PC-3 (cell line): Measurements from ENCODE around the gene CASP8AP2. TPM values are rescaled to one million over a fixed set of nuclear protein-coding genes. Genes with fewer than 3 reads are reported as not detected.

Source experiments
- ATAC-seq: fragments of 200-7000 bp; cut with Tn5 transposase; 2 replicates; pipeline ENCODE4 v1.9.1; 2020; ENCODE audit warnings: mild to moderate bottlenecking, moderate library complexity
- BruUV-seq: library from RNA; stranded (reverse); fragments of 400-500 nt; replicated peaks from 2 replicates; lab custom pipeline; 2021; lab: Mats Ljungman, UMichigan
- CTCF ChIA-PET: fragments of 300-600 bp; sonication (Branson Sonifier 250); formaldehyde crosslinking; loops from one replicate; lab custom pipeline; 2022; ENCODE audit warnings: antibody characterized with exemption; lab: Charles Lee
- POLR2A ChIA-PET: fragments of 300-600 bp; sonication (Branson Sonifier 250); formaldehyde crosslinking; loops from one replicate; lab custom pipeline; 2022; ENCODE audit warnings: antibody characterized with exemption; ENCODE audit not compliant: unreplicated experiment; lab: Charles Lee
- DNase-seq: peaks from one replicate; pipeline ENCODE4 v3.0.0-alpha.2; 2015
- H2AFZ ChIP-seq: fragments of 300-600 bp; sonication (generic); 2 replicates; pipeline ENCODE4 v1.6.0; 2016; ENCODE audit warnings: antibody characterized with exemption, low read length
- H3F3A ChIP-seq: fragments of 300-600 bp; sonication (generic); one replicate; pipeline ENCODE4 v1.6.0; 2017; ENCODE audit warnings: antibody characterized with exemption, low read length, control low read depth, mild to moderate bottlenecking; ENCODE audit not compliant: unreplicated experiment
- H3K27ac ChIP-seq: fragments of 300-600 bp; sonication (generic); 2 replicates; pipeline ENCODE4 v1.5.1; 2016; ENCODE audit warnings: mild to moderate bottlenecking, low read length
- H3K27me3 ChIP-seq: fragments of 300-600 bp; sonication (generic); 2 replicates; pipeline ENCODE4 v1.6.1; 2016; ENCODE audit warnings: low read length, mixed read lengths
- H3K36me3 ChIP-seq: fragments of 300-600 bp; sonication (generic); 2 replicates; pipeline ENCODE4 v1.6.1; 2016; ENCODE audit warnings: low read depth, mixed run types, low read length, mixed read lengths
- H3K4me1 ChIP-seq: fragments of 300-600 bp; sonication (generic); 2 replicates; pipeline ENCODE4 v1.5.1; 2016; ENCODE audit warnings: low read length; ENCODE audit not compliant: insufficient read depth
- H3K4me2 ChIP-seq: fragments of 300-600 bp; sonication (generic); 2 replicates; pipeline ENCODE4 v1.6.0; 2016; ENCODE audit warnings: low read length
- H3K4me3 ChIP-seq: fragments of 300-600 bp; sonication (generic); 2 replicates; pipeline ENCODE4 v1.5.1; 2016; ENCODE audit warnings: mild to moderate bottlenecking, low read length, mixed read lengths
- H3K79me2 ChIP-seq: fragments of 300-600 bp; sonication (generic); 2 replicates; pipeline ENCODE4 v1.6.1; 2017; ENCODE audit warnings: low read length, mixed read lengths
- H3K9ac ChIP-seq: fragments of 300-600 bp; sonication (generic); 2 replicates; pipeline ENCODE4 v1.6.0; 2016; ENCODE audit warnings: mild to moderate bottlenecking, low read length
- H3K9me2 ChIP-seq: fragments of 300-600 bp; sonication (generic); replicated peaks from 2 replicates; pipeline ENCODE4 v1.6.1; 2016; ENCODE audit warnings: mixed run types, low read length, mixed read lengths
- H3K9me3 ChIP-seq: fragments of 300-600 bp; sonication (generic); 2 replicates; pipeline ENCODE4 v1.6.1; 2016; ENCODE audit warnings: low read length, mixed read lengths
- H4K20me1 ChIP-seq: fragments of 300-600 bp; sonication (generic); 2 replicates; pipeline ENCODE4 v1.6.1; 2016; ENCODE audit warnings: low read length, mixed read lengths
- EZH2 ChIP-seq: fragments of 300-600 bp; sonication (generic); IDR thresholded peaks from one replicate; pipeline ENCODE4 v1.6.1; 2017; ENCODE audit warnings: antibody characterized with exemption, mild to moderate bottlenecking, low read length; ENCODE audit not compliant: unreplicated experiment
- EZH2phosphoT487 ChIP-seq: fragments of 300-600 bp; sonication (generic); IDR thresholded peaks from 2 replicates; pipeline ENCODE4 v1.6.1; 2018; ENCODE audit warnings: mild to moderate bottlenecking, antibody characterized with exemption, low read length, borderline replicate concordance
- intact Hi-C: fragments of 100-400 bp; cut with micrococcal nuclease; formaldehyde crosslinking; loops from 2 replicates; pipeline ENCODE4 v1.9.0; 2023
- total RNA-seq: library from RNA; depleted of rRNA; stranded (reverse); fragments of >200 nt; gene quantifications from 2 replicates; pipeline ENCODE4 v1.2.3, GENCODE V29; 2014
- TF ChIP-seq, protein P1 (sequence below): fragments of 300-600 bp; sonication (generic); conservative IDR thresholded peaks from 2 replicates; pipeline ENCODE4 v1.5.1; 2017; ENCODE audit warnings: antibody characterized with exemption, low read depth, mild to moderate bottlenecking, low read length

The CASP8AP2 gene
- total RNA-seq, 1 experiment from 2014 or later, result 6.6 TPM

DNA sequence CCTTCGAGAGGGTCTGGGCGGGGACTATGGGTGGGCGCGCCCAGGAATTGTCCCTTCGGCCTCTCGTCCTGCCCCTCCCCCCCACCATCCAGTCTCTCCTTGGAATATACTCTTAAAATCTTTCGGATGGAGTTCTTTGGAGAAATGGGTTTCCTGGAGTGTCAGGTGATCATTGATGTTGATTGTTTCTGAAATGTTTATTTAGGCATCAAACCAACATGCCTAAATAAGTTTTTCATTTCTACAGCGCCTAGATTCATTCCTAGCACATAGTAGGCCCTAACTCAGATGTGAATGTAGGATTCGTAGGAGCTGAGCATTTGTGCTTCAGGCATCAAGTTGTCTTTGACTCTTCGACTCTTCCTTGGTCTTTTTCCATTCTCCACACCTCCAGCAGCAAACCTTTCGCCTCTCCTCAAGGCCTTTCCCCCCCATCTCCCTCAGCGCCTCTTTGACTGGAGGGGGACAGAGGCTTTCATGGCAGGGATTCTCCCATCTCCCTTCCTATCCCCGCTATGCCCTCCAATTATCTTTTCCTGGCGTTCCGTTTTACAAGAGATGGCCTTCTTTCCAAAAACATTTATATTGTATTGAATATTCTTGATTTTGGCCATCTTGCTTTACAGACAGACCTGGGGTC is 610 bp downstream of the CASP8AP2 start:
- ATAC-seq (no peak), DNase-seq (no peak)
- H4K20me1 ChIP-seq, result no peaks in the 10 kb centered on the region
- no peaks in the 10 kb centered on the region for H3K27me3 ChIP-seq
- intact Hi-C loops, result no loop called here
- H3K4me2 ChIP-seq, result peak overlapping the region; percentile 90
- ChIA-PET CTCF (no interaction called here), POLR2A (no interaction called here)
- no peak overlapping the region for H3K27ac ChIP-seq
- H3K9me3 ChIP-seq, result no peaks in the 10 kb centered on the region
- peak overlapping the region; percentile 45 for H2AFZ ChIP-seq
- H3K79me2 ChIP-seq, result peaks cover 18% of the 10 kb centered on the region
- no peaks in the 10 kb centered on the region for H3K9me2 ChIP-seq
- H3K9ac ChIP-seq, result peak overlapping the region; percentile 89
- BruUV-seq, result TSS peak; percentile 59
- H3F3A ChIP-seq, result no peaks in the 10 kb centered on the region
- TF ChIP-seq, protein P1, sequence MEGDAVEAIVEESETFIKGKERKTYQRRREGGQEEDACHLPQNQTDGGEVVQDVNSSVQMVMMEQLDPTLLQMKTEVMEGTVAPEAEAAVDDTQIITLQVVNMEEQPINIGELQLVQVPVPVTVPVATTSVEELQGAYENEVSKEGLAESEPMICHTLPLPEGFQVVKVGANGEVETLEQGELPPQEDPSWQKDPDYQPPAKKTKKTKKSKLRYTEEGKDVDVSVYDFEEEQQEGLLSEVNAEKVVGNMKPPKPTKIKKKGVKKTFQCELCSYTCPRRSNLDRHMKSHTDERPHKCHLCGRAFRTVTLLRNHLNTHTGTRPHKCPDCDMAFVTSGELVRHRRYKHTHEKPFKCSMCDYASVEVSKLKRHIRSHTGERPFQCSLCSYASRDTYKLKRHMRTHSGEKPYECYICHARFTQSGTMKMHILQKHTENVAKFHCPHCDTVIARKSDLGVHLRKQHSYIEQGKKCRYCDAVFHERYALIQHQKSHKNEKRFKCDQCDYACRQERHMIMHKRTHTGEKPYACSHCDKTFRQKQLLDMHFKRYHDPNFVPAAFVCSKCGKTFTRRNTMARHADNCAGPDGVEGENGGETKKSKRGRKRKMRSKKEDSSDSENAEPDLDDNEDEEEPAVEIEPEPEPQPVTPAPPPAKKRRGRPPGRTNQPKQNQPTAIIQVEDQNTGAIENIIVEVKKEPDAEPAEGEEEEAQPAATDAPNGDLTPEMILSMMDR, result no peak
- TF ChIP-seq EZH2, result no peak
- TF ChIP-seq EZH2phosphoT487, result no peak
- peak overlapping the region; percentile 87 for H3K4me3 ChIP-seq
- H3K36me3 ChIP-seq, result no peaks in the 10 kb centered on the region
- H3K4me1 ChIP-seq, result no peaks in the 10 kb centered on the region

DNA sequence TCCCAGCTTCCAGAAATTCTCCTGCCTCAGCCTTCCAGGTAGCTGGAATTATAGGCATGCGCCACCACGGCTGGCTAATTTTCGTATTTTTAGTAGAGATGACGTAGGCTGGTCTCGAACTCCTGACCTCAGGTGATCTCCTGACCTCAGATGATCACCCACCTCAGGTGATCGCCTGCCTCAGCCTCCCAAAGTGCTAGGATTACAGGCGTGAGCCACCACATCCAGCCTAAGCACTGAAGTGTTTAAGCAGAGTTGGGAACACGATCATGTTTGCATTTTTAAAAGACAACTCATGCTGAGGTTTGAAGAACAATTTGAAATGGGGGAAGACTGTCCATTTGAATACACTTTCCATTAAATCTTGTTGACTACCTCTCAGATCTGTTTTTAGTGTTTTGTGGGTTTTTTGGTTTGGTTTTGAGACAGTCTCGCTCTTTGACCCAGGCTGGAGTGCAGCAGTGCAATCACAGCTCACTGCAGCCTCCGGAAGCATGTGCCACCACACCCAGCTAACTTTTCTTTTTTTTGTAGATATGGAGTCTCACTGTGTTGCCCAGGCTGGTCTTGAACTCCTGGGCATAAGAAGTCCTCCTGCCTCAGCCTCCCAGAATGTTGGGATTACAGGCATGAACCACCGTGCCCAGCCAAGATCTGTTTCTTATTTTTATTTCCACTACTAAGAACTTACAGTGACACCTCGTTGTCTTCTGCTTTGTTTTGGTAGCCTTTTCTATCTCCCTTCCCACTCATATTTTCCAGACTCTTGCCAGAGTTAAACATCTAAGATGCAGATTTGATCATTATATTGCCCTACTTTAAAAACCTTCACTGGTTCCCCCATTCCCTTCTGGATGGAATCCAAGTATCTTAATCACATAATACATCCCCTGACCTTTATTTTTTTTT is 5.5 kb downstream of the CASP8AP2 start:
- BruUV-seq, result no TSS peak
- no peaks in the 10 kb centered on the region for H3K9me2 ChIP-seq
- H3K36me3 ChIP-seq, result no peaks in the 10 kb centered on the region
- POLR2A ChIA-PET, result no interaction called here
- no peak overlapping the region for H3K9ac ChIP-seq
- no peak overlapping the region for H3K27ac ChIP-seq
- no peak overlapping the region for H3K4me3 ChIP-seq
- no peak overlapping the region for H2AFZ ChIP-seq
- peaks cover 21% of the 10 kb centered on the region for H3K79me2 ChIP-seq
- H4K20me1 ChIP-seq, result no peaks in the 10 kb centered on the region
- TF ChIP-seq EZH2phosphoT487 (no peak), EZH2 (no peak)
- TF ChIP-seq, protein P1, result no peak
- ATAC-seq, result no peak
- no peaks in the 10 kb centered on the region for H3K4me1 ChIP-seq
- H3F3A ChIP-seq, result no peaks in the 10 kb centered on the region
- H3K9me3 ChIP-seq, result no peaks in the 10 kb centered on the region
- no peaks in the 10 kb centered on the region for H3K27me3 ChIP-seq
- intact Hi-C loops, result no loop called here
- CTCF ChIA-PET, result no interaction called here
- DNase-seq, result no peak
- H3K4me2 ChIP-seq, result no peak overlapping the region
